ENCODE measurements around the gene SLX9.

SLX9 gene

DNA sequence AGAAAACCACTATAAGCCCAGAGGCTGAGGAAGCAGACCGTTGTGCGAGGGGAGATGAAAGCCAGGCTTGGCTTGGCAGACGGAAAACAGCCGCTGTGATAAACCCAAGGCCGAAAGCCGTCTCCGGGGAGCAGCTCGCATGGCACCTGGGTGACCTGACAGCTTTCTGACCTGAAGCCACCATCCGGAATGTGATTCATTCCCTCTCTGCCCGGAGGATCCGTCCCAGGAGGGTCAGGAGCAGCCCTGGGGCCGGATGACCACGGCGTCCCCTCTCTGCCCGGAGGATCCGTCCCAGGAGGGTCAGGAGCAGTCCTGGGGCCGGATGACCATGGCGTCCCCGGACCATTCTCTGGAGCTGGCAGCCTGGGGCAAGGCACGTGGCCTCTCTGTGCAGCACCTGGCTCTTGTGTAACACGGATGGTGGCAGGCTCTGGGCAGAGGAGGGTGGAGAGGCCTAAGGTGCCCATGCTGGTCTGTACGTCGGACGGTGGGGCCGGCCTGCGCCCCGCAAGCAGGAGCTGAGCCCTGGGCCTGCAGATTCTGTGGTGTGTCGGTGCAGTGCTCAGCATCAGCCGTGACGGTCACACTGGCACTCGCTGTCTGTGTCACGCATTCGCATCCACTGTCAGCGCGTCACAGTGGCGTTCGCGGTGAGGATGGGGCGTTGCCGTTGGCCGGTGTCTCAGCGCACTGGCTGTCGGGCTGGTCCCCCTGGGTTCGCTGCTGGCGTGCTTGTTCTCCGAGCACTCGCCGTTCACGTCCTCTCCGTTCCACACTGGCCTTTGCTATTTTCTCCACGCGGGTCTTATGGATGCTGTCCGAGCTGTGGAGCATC, 50.3 kb downstream of the SLX9 start:
- H3K4me1 ChIP-seq (ENCODE audit: insufficient read depth, low read length), result peaks cover 28% of the 10 kb centered on the region
- TF ChIP-seq, protein P1, sequence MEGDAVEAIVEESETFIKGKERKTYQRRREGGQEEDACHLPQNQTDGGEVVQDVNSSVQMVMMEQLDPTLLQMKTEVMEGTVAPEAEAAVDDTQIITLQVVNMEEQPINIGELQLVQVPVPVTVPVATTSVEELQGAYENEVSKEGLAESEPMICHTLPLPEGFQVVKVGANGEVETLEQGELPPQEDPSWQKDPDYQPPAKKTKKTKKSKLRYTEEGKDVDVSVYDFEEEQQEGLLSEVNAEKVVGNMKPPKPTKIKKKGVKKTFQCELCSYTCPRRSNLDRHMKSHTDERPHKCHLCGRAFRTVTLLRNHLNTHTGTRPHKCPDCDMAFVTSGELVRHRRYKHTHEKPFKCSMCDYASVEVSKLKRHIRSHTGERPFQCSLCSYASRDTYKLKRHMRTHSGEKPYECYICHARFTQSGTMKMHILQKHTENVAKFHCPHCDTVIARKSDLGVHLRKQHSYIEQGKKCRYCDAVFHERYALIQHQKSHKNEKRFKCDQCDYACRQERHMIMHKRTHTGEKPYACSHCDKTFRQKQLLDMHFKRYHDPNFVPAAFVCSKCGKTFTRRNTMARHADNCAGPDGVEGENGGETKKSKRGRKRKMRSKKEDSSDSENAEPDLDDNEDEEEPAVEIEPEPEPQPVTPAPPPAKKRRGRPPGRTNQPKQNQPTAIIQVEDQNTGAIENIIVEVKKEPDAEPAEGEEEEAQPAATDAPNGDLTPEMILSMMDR (IDR thresholded peaks at IDR 0.05; ENCODE audit: borderline replicate concordance, extremely low read depth, low read length, poor library complexity, severe bottlenecking), result no peak
- no peak for TF ChIP-seq EZH2 (IDR thresholded peaks at IDR 0.05; ENCODE audit: borderline replicate concordance, low read depth, low read length, severe bottlenecking)
- ATAC-seq (ENCODE audit: insufficient read depth, low read depth), result no peak

DNA sequence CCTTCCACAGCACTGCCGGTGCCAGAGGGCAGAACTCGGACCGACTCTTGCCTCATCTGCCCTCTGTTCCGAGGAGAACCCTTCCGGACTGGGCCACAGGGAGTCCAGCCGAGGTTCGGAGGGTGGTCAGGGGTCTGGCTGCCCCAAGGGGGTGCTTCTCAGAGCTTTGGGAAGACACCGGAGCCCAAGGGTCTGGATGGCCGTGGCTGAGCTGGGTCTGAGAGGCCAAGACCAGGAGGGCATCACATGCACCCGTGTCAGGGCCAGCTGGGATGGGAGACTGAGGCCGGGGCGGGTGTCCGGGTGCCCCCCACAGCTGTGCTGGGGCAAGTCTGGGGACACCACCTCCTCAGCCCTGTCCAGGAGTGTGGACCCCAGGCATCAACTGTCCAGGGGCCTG, 51.1 kb downstream of the SLX9 start:
- Histone ChIP-seq H3K36me3 (ENCODE audit: insufficient read depth, low read length) (no peaks in the 10 kb centered on the region), H3K27me3 (ENCODE audit: insufficient read depth, low read length, poor library complexity) (no peaks in the 10 kb centered on the region), H3K4me1 (ENCODE audit: insufficient read depth, low read length) (peaks cover 28% of the 10 kb centered on the region), H3K4me3 (ENCODE audit: low read depth in 1 of 2, low read length in 2 of 2) (no peak overlapping the region), H2AFZ (ENCODE audit: low read depth, low read length) (no peak overlapping the region), H3K4me2 (ENCODE audit: insufficient read depth, low read length) (no peak overlapping the region), H4K20me1 (ENCODE audit: insufficient read depth, low read length) (peaks cover 8% of the 10 kb centered on the region; the same call in 1 of the 2 replicates), H3K79me2 (ENCODE audit: insufficient read depth, low read length) (no peaks in the 10 kb centered on the region), H3K9me3 (ENCODE audit: insufficient read depth, low read length, severe bottlenecking) (no peaks in the 10 kb centered on the region), H3K27ac (ENCODE audit: low read length) (peak overlapping the region; percentile 70; the same call in 1 of the 2 replicates), H3K9ac (ENCODE audit: low read depth, low read length) (no peak overlapping the region)
- DNase-seq (no peak), ATAC-seq (ENCODE audit: insufficient read depth, low read depth) (no peak)
- no peak for TF ChIP-seq EZH2 (IDR thresholded peaks at IDR 0.05; ENCODE audit: borderline replicate concordance, low read depth, low read length, severe bottlenecking)
- TF ChIP-seq, protein P1 (IDR thresholded peaks at IDR 0.05; ENCODE audit: borderline replicate concordance, extremely low read depth, low read length, poor library complexity, severe bottlenecking), result no peak

More for the DNA sequence above, 50.3 kb downstream of the SLX9 start:
- Histone ChIP-seq H2AFZ (ENCODE audit: low read depth, low read length) (no peak overlapping the region), H3K27me3 (ENCODE audit: insufficient read depth, low read length, poor library complexity) (no peaks in the 10 kb centered on the region), H3K4me2 (ENCODE audit: insufficient read depth, low read length) (no peak overlapping the region), H3K27ac (ENCODE audit: low read length) (peak overlapping the region; percentile 70), H3K79me2 (ENCODE audit: insufficient read depth, low read length) (no peaks in the 10 kb centered on the region), H4K20me1 (ENCODE audit: insufficient read depth, low read length) (peaks cover 10% of the 10 kb centered on the region; the same call in 1 of the 2 replicates), H3K36me3 (ENCODE audit: insufficient read depth, low read length) (no peaks in the 10 kb centered on the region), H3K9me3 (ENCODE audit: insufficient read depth, low read length, severe bottlenecking) (no peaks in the 10 kb centered on the region), H3K9ac (ENCODE audit: low read depth, low read length) (no peak overlapping the region; the same call in 1 of the 2 replicates), H3K4me3 (ENCODE audit: low read depth in 1 of 2, low read length in 2 of 2) (no peak overlapping the region)
- DNase-seq, result no peak

DNA sequence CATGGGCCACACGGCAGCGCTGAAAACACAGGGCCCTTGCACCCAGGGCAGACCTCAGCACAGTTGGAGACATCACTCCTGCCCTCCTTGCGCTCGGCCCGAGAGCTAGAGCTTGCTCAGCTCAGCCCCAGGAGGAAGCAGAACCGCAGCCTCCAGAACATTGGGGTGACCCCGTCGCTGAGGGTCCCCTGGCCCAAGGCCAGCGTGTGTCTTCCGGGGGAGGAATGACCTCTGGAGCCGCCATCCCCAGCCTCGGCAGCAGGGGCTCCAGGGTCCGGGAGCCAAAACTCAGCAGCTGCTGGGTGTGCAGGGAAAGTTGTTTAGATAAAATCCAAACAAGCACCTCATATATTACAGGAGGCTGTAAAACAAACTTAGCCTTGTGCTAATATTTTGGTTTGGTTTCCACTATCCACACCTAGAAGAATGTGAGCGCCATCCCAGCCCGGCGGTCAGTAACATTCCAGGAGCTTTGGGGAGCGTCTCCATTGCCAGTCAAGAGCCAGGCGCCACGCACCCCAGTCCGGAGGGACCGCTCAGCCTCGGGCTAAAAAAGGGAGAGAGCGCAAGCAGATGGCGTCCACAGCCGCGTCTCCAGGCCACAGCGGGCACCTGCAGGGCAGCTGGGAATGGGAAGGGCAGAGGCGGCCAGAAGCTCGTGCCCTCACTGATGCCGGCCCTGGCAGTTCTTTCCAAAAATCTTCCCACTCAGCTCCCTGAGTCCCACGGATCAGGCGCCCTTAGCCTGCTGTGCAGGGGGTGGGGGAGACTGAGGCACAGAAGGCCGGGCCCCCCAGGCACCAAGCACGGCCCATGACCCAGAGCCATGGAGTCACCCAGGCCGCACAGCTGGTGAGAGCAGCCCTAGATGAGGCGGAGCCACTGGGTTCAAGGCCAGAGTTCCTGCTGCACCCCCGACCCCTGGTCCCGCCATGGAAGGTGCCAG, 52.0 kb downstream of the SLX9 start:
- no peaks in the 10 kb centered on the region for H3K9me3 ChIP-seq (ENCODE audit: insufficient read depth, low read length, severe bottlenecking)
- DNase-seq, result no peak
- TF ChIP-seq, protein P1 (IDR thresholded peaks at IDR 0.05; ENCODE audit: borderline replicate concordance, extremely low read depth, low read length, poor library complexity, severe bottlenecking), result no peak
- TF ChIP-seq EZH2 (IDR thresholded peaks at IDR 0.05; ENCODE audit: borderline replicate concordance, low read depth, low read length, severe bottlenecking), result no peak
- peaks cover 28% of the 10 kb centered on the region for H3K4me1 ChIP-seq (ENCODE audit: insufficient read depth, low read length)
- H3K9ac ChIP-seq (ENCODE audit: low read depth, low read length), result no peak overlapping the region
- no peak overlapping the region for H3K4me3 ChIP-seq (ENCODE audit: low read depth in 1 of 2, low read length in 2 of 2)
- H2AFZ ChIP-seq (ENCODE audit: low read depth, low read length), result no peak overlapping the region
- no peaks in the 10 kb centered on the region for H3K36me3 ChIP-seq (ENCODE audit: insufficient read depth, low read length)
- no peaks in the 10 kb centered on the region for H3K79me2 ChIP-seq (ENCODE audit: insufficient read depth, low read length)
- H3K4me2 ChIP-seq (ENCODE audit: insufficient read depth, low read length), result no peak overlapping the region
- no peak for ATAC-seq (ENCODE audit: insufficient read depth, low read depth)
- H3K27me3 ChIP-seq (ENCODE audit: insufficient read depth, low read length, poor library complexity), result no peaks in the 10 kb centered on the region
- peaks cover 8% of the 10 kb centered on the region; the same call in 1 of the 2 replicates for H4K20me1 ChIP-seq (ENCODE audit: insufficient read depth, low read length)
- no peak overlapping the region for H3K27ac ChIP-seq (ENCODE audit: low read length)

Data from DND-41 (cell line).